Thoracic aorta (tissue), 2 donors: Measurements from ENCODE around the gene SPECC1. TPM values are rescaled to one million over a fixed set of nuclear protein-coding genes. Genes with fewer than 3 reads are reported as not detected.
"Not testable (repeated sequence)": the region's sequence is repeated elsewhere in the genome, so short reads cannot be mapped to it uniquely, and the experiment has no call there.

Experiments
- ATAC-seq: fragments of 150-250 bp; one replicate; pipeline ENCODE4 v1.8.0; 2017; ENCODE audit warnings: low read depth; ENCODE audit not compliant: insufficient number of reproducible peaks, low FRiP score
- DNase-seq: peaks from one replicate; pipeline ENCODE4 v3.0.0-alpha.2; 2020; ENCODE audit warnings: low spot score
- H3K27ac ChIP-seq, 2 donors: fragments of 200-600 bp; sonication (generic); 1 replicate in 1 of 2; 2 replicates in 1 of 2; pipeline ENCODE4 v1.5.1; 2016; ENCODE audit warnings: mild to moderate bottlenecking in 2 of 2, moderate library complexity in 2 of 2
- H3K27me3 ChIP-seq: fragments of 200-600 bp; sonication (generic); replicated peaks from 2 replicates; pipeline ENCODE4 v1.6.0; 2016; ENCODE audit warnings: mild to moderate bottlenecking; ENCODE audit not compliant: insufficient read depth
- H3K36me3 ChIP-seq: fragments of 200-600 bp; sonication (generic); one replicate; pipeline ENCODE4 v1.5.1; 2016
- H3K4me1 ChIP-seq, 2 donors: fragments of 200-600 bp; sonication (generic); 1 replicate in 1 of 2; 2 replicates in 1 of 2; pipeline versions ENCODE4 v1.5.1 to v1.6.0; 2016; ENCODE audit warnings: low read depth in 2 of 2, mild to moderate bottlenecking in 1 of 2; ENCODE audit not compliant: control insufficient read depth in 1 of 2
- H3K4me3 ChIP-seq: fragments of 200-600 bp; sonication (generic); 2 replicates; pipeline ENCODE4 v1.5.1; 2016; ENCODE audit warnings: mild to moderate bottlenecking
- H3K9me3 ChIP-seq: fragments of 200-600 bp; sonication (generic); 2 replicates; pipeline ENCODE4 v1.5.1; 2016
- CTCF ChIP-seq: fragments of 200-600 bp; sonication (generic); IDR thresholded peaks from one replicate; pipeline ENCODE4 v1.5.1; 2019; ENCODE audit warnings: antibody characterized with exemption
- total RNA-seq, 2 donors: library from RNA; depleted of rRNA; stranded (reverse); fragments of >200 nt; gene quantifications; one replicate each; pipeline versions ENCODE4 v1.1.0 to v1.2.3, GENCODE V29; 2016

The SPECC1 gene
- total RNA-seq, 2 donors from 2014 or later = 89.8 to 91.9 TPM

DNA sequence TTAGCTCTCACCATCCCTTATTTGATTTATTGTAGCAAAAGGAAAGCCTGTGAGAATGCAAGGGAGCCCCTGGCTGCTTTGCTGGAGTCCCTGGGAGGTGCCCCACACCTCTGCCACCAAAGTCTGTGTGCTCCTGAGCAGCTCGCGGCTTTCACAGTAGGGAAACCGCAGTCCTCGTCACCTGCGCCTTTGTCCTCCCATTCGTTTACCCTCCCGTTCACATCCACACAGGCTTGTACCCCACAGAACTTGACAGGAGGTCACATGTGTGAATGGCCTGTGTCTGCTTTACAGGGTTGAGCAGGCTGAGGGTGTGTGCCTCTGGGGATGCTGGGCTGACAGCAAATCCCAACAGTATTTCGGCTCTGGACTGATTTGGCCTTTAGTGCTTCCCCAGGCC is 305.7 kb downstream of the SPECC1 start:
- H3K27me3 ChIP-seq = no peaks in the 10 kb centered on the region
- H3K4me3 ChIP-seq = no peak overlapping the region
- peaks cover 11% of the 10 kb centered on the region for H3K36me3 ChIP-seq
- H3K9me3 ChIP-seq = no peaks in the 10 kb centered on the region
- TF ChIP-seq CTCF = no peak
- ATAC-seq (no peak), DNase-seq (no peak)
- no peaks in the 10 kb centered on the region for H3K4me1 ChIP-seq
- no peak overlapping the region for H3K27ac ChIP-seq

DNA sequence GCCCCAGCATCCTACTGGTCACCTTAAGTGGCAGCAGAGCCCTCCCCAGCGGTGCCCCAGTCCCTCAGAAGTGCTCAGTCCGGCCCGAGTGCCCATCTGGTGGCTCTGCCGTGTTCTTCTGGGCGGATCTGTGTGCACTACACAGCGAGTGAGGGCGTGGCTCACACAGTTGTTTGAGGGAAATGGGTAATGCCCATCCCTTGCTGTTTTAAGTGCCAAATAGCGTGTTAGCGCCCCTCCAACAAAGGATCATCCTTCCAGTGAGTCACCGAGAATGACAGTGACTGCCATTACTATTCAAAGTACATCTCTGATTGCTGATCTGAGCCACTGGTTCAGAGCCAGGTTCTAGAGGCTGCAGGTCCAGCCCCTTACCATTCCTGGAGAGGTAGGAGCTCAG is 306.2 kb downstream of the SPECC1 start:
- ATAC-seq (no peak), DNase-seq (no peak)
- H3K27ac ChIP-seq = no peak overlapping the region
- H3K4me1 ChIP-seq = peaks cover 0 to 5% of the 10 kb centered on the region in 2 donors
- TF ChIP-seq CTCF = no peak
- no peaks in the 10 kb centered on the region for H3K9me3 ChIP-seq
- H3K27me3 ChIP-seq = no peaks in the 10 kb centered on the region
- H3K36me3 ChIP-seq = peaks cover 11% of the 10 kb centered on the region
- no peak overlapping the region for H3K4me3 ChIP-seq

DNA sequence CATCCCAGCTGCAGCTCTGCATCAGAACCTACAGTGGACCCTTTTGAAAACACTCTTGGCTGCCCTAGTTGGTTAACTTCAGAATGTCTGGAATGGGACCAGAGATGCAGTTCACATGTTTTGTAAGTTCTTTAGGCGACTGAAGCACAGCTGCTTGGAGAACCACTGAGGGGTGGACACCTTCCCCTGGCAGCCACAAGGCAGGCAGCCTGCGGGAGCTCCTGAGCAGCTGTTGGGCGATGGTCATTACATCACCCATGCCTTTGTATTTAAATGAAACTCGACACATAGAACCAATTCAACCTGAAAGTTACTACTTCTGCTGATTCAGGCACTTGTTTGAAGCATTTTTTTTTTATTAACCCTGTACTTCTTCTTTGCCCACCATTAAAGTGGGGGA is 306.7 kb downstream of the SPECC1 start:
- no peaks in the 10 kb centered on the region for H3K9me3 ChIP-seq
- no peak overlapping the region for H3K27ac ChIP-seq
- DNase-seq (no peak), ATAC-seq (no peak)
- TF ChIP-seq CTCF = no peak
- H3K36me3 ChIP-seq = peaks cover 11% of the 10 kb centered on the region
- H3K4me3 ChIP-seq = no peak overlapping the region
- H3K27me3 ChIP-seq = no peaks in the 10 kb centered on the region
- H3K4me1 ChIP-seq = peaks cover 0 to 5% of the 10 kb centered on the region in 2 donors

- peak; percentile 72 for DNase-seq
- H3K9me3 ChIP-seq, H3K4me1 ChIP-seq, H3K27me3 ChIP-seq, H3K36me3 ChIP-seq: not testable (repeated sequence)
- TF ChIP-seq CTCF = peak; percentile 95
- peak overlapping the region; percentile 56 to 67 for H3K27ac ChIP-seq
- peak; percentile 88 for ATAC-seq
- H3K4me3 ChIP-seq = peak overlapping the region; percentile 80
Measured at GRCh38 chr17:20320535-20321229, 311.5 kb downstream of the SPECC1 start.

GRCh38 chr17:20321357-20321756 is 312.2 kb downstream of the SPECC1 start:
- H3K9me3 ChIP-seq, ATAC-seq: not testable (repeated sequence)

DNA sequence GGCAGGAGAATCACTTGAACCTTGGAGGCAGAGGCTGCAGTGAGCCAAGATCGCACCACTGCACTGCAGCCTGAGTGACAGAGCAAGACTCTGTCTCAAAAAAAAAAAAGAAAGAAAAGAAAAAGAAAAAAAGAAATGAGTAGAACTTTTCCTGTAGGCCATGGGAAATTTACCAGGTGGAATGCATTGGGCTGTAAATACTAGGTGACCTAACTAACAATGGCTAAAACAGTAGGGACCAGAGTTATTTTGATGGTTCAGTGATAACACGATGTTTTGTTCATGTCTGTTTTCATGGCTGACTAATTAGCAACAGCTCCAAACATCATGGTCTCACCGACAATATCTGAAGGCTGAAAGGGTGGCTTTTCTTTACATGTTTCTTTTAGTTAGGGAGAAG is 318.6 kb downstream of the SPECC1 start:
- not testable (repeated sequence) for DNase-seq, H3K4me3 ChIP-seq, H3K4me1 ChIP-seq, ATAC-seq, H3K27ac ChIP-seq, H3K9me3 ChIP-seq, H3K36me3 ChIP-seq, H3K27me3 ChIP-seq

More at GRCh38 chr17:20321357-20321756, 312.2 kb downstream of the SPECC1 start:
- peak overlapping the region; percentile 50 for H3K4me3 ChIP-seq
- DNase-seq, H3K27me3 ChIP-seq, H3K4me1 ChIP-seq, H3K36me3 ChIP-seq: not testable (repeated sequence)
- peak overlapping the region; percentile 10 to 67 for H3K27ac ChIP-seq

- not testable (repeated sequence) for H3K36me3 ChIP-seq, H3K27me3 ChIP-seq, H3K4me3 ChIP-seq, ATAC-seq, H3K27ac ChIP-seq, H3K4me1 ChIP-seq, H3K9me3 ChIP-seq, DNase-seq
Measured at GRCh38 chr17:20351405-20351804, 342.2 kb downstream of the SPECC1 start.

- H3K4me3 ChIP-seq, H3K27me3 ChIP-seq, H3K4me1 ChIP-seq, DNase-seq, ATAC-seq, H3K36me3 ChIP-seq, H3K27ac ChIP-seq, H3K9me3 ChIP-seq: not testable (repeated sequence)
Measured at GRCh38 chr17:20352567-20352966, 343.4 kb downstream of the SPECC1 start.

- H3K27ac ChIP-seq, H3K4me1 ChIP-seq, H3K9me3 ChIP-seq, DNase-seq, H3K27me3 ChIP-seq, H3K36me3 ChIP-seq, ATAC-seq, H3K4me3 ChIP-seq: not testable (repeated sequence)
Measured at GRCh38 chr17:20363846-20364245, 354.7 kb downstream of the SPECC1 start.
